Astrocyte of the spinal cord (primary cell): ENCODE data around the gene C9orf85.
"Not testable (repeated sequence)": the region's sequence is repeated elsewhere in the genome, so short reads cannot be mapped to it uniquely, and the experiment has no call there.

ENCODE experiments used
- DNase-seq: peaks from one replicate; pipeline ENCODE4 v3.0.0; 2011; ENCODE audit warnings: low read depth, low spot score
- H3K4me3 ChIP-seq: 2 replicates; pipeline ENCODE4 v1.5.1; 2011; ENCODE audit warnings: low read depth, mild to moderate bottlenecking, low read length, moderate library complexity
- in situ Hi-C: cut with HindIII; loops from 2 replicates; pipeline ENCODE4 v1.10.0; 2017; ENCODE audit warnings: low sequenced_read_pairs
- TF ChIP-seq, protein P1 (sequence below): IDR thresholded peaks from 2 replicates; pipeline ENCODE4 v1.5.1; 2012; ENCODE audit warnings: low read depth, mild to moderate bottlenecking, low read length, inconsistent platforms

The C9orf85 gene

DNA sequence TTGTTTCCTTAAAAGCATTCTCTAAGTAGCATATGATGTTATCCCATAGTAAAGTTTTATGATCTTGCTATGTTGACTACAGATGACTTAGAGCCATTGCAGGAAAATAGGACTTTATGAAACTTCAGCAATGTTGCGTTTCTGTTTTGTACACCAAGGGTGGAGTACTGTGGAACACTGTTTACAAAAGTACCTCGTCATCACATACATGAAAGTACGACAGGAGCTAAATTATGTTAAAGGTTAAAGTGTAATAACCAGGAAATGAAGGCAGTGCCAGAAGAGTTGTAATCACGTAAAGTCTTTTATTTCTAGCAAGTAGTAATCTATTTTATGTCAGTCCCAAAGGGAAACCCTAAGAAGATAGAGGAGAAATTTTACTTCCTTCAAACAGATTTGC lies 50.9 kb downstream of the C9orf85 start:
- no peak overlapping the region for H3K4me3 ChIP-seq
- no peak for DNase-seq
- TF ChIP-seq, protein P1, sequence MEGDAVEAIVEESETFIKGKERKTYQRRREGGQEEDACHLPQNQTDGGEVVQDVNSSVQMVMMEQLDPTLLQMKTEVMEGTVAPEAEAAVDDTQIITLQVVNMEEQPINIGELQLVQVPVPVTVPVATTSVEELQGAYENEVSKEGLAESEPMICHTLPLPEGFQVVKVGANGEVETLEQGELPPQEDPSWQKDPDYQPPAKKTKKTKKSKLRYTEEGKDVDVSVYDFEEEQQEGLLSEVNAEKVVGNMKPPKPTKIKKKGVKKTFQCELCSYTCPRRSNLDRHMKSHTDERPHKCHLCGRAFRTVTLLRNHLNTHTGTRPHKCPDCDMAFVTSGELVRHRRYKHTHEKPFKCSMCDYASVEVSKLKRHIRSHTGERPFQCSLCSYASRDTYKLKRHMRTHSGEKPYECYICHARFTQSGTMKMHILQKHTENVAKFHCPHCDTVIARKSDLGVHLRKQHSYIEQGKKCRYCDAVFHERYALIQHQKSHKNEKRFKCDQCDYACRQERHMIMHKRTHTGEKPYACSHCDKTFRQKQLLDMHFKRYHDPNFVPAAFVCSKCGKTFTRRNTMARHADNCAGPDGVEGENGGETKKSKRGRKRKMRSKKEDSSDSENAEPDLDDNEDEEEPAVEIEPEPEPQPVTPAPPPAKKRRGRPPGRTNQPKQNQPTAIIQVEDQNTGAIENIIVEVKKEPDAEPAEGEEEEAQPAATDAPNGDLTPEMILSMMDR: no peak
- in situ Hi-C loops: no loop called here

DNA sequence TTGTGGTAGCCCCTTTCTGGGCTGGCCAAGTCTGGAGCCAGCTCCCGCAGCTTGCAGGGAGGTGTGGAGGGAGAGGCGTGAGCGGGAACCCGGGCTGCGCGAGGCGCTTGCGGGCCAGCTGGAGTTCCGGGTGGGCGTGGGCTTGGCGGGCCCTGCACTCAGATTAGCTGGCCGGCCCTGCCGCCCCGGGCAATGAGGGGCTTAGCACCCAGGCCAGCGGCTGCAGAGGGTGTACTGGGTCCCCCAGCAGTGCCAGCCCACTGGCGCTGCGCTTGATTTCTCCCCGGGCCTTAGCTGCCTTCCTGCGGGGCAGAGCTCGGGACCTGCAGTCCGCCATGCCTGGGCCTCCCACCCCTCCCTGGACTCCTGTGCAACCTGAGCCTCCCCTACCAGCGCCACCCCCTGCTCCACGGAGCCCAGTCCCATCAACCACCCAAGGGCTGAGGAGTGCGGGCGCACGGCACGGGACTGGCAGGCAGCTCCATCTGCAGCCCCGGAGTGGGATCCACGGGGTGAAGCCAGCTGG lies 52.1 kb downstream of the C9orf85 start:
- DNase-seq, in situ Hi-C loops, H3K4me3 ChIP-seq: not testable (repeated sequence)

GRCh38 chr9:71965403-71965802 lies 54.0 kb downstream of the C9orf85 start:
- TF ChIP-seq, protein P1: no peak
- in situ Hi-C loops: no loop called here
- no peak overlapping the region for H3K4me3 ChIP-seq
- no peak for DNase-seq

GRCh38 chr9:71966601-71967000 lies 55.2 kb downstream of the C9orf85 start:
- TF ChIP-seq, protein P1: no peak
- in situ Hi-C loops: no loop called here
- H3K4me3 ChIP-seq: no peak overlapping the region
- DNase-seq: no peak

DNA sequence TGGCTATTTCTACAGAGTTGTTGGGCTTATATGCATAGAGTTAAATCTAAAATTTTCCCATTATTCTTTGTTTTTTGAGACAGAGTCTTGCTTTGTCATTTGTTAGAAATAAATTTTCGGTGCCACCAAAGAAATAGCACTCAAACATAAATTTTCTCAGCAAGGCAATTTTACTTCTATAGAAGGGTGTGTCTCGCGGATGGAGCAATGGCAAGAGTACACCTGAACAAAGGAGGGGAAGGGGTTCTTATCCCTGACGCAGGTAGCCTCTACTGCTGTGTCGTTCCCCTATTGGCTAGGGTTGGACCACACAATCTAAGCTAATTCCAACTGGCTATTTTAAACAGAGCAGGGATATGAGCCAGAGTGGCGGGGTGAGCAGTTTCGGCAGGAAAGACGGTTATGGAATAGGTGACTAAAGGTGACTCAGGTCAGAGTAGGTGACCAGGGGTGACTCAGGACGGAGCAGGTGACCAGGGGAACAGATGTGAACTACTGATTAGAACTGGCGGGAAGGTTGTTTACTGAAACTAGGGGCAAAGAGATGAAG lies 57.2 kb downstream of the C9orf85 start:
- no peak for DNase-seq
- TF ChIP-seq, protein P1: no peak
- in situ Hi-C loops: no loop called here
- H3K4me3 ChIP-seq: no peak overlapping the region

GRCh38 chr9:71975833-71976232 lies 64.4 kb downstream of the C9orf85 start:
- DNase-seq: no peak
- H3K4me3 ChIP-seq: no peak overlapping the region
- in situ Hi-C loops: no loop called here
- TF ChIP-seq, protein P1: no peak

- TF ChIP-seq, protein P1: no peak
- H3K4me3 ChIP-seq: no peak overlapping the region
- in situ Hi-C loops: no loop called here
- no peak for DNase-seq
These were observed 65.6 kb downstream of the C9orf85 start for GRCh38 chr9:71977003-71977402.
